ENCODE results near the gene DISC1. TPM values are rescaled to one million over a fixed set of nuclear protein-coding genes. Genes with fewer than 3 reads are reported as not detected.
"Not testable (repeated sequence)": the region's sequence is repeated elsewhere in the genome, so short reads cannot be mapped to it uniquely, and the experiment has no call there.

Gene DISC1
- total RNA-seq, 1 experiment from 2014 or later = 13.5 TPM

- H3K36me3 ChIP-seq (ENCODE audit: control insufficient read depth, insufficient read depth, low read length) = no peaks in the 10 kb centered on the region
- H3K4me1 ChIP-seq = no peaks in the 10 kb centered on the region
- intact Hi-C loops (cut with micrococcal nuclease; ENCODE audit: unreplicated experiment) = no loop called here
- POLR2A ChIA-PET = no interaction called here
- H3K27me3 ChIP-seq (replicated peaks; ENCODE audit: control insufficient read depth, insufficient read depth, low read length) = no peaks in the 10 kb centered on the region
- H3K4me3 ChIP-seq (ENCODE audit: low read depth, low read length) = no peak overlapping the region
- Mint-ChIP-seq H3K27me3 (ENCODE audit: insufficient read depth, unreplicated experiment) (no peaks in the 10 kb centered on the region), H3K36me3 (ENCODE audit: insufficient read depth, unreplicated experiment) (no peaks in the 10 kb centered on the region), H3K4me3 (ENCODE audit: unreplicated experiment) (no peak overlapping the region), H3K9me3 (ENCODE audit: unreplicated experiment) (no peaks in the 10 kb centered on the region), H3K27ac (ENCODE audit: unreplicated experiment) (no peak overlapping the region), H3K4me1 (ENCODE audit: low read depth, unreplicated experiment) (peaks cover 6% of the 10 kb centered on the region)
- DNase-seq = no peak
- CTCF ChIA-PET = no interaction called here
- no peaks in the 10 kb centered on the region for H3K9me3 ChIP-seq
- TF ChIP-seq CTCF (IDR thresholded peaks at IDR 0.05; ENCODE audit: insufficient read depth in 1 of 2, low read depth in 1 of 2, low read length in 1 of 2, severe bottlenecking in 1 of 2, unreplicated experiment in 1 of 2) = no peak
- BruUV-seq (replicated peaks) = no TSS peak
Measured at GRCh38 chr1:231638647-231639046, 12.1 kb downstream of the DISC1 start.

GRCh38 chr1:231639819-231640218 is 13.2 kb downstream of the DISC1 start:
- DNase-seq = no peak
- Mint-ChIP-seq H3K27ac (ENCODE audit: unreplicated experiment) (no peak overlapping the region), H3K27me3 (ENCODE audit: insufficient read depth, unreplicated experiment) (no peaks in the 10 kb centered on the region), H3K4me3 (ENCODE audit: unreplicated experiment) (no peak overlapping the region), H3K9me3 (ENCODE audit: unreplicated experiment) (no peaks in the 10 kb centered on the region), H3K4me1 (ENCODE audit: low read depth, unreplicated experiment) (peaks cover 6% of the 10 kb centered on the region), H3K36me3 (ENCODE audit: insufficient read depth, unreplicated experiment) (no peaks in the 10 kb centered on the region)
- TF ChIP-seq CTCF (IDR thresholded peaks at IDR 0.05; ENCODE audit: insufficient read depth in 1 of 2, low read depth in 1 of 2, low read length in 1 of 2, severe bottlenecking in 1 of 2, unreplicated experiment in 1 of 2) = no peak
- H3K36me3 ChIP-seq (ENCODE audit: control insufficient read depth, insufficient read depth, low read length) = no peaks in the 10 kb centered on the region; the same call in 1 of the 2 replicates
- no peaks in the 10 kb centered on the region for H3K9me3 ChIP-seq
- ChIA-PET CTCF (no interaction called here), POLR2A (no interaction called here)
- BruUV-seq (replicated peaks) = no TSS peak
- H3K27me3 ChIP-seq (replicated peaks; ENCODE audit: control insufficient read depth, insufficient read depth, low read length) = no peaks in the 10 kb centered on the region
- no peaks in the 10 kb centered on the region for H3K4me1 ChIP-seq
- no peak overlapping the region for H3K4me3 ChIP-seq (ENCODE audit: low read depth, low read length)
- intact Hi-C loops (cut with micrococcal nuclease; ENCODE audit: unreplicated experiment) = no loop called here

- H3K9me3 ChIP-seq; intact Hi-C loops (cut with micrococcal nuclease; ENCODE audit: unreplicated experiment); H3K4me3 Mint-ChIP-seq (ENCODE audit: unreplicated experiment); DNase-seq; CTCF ChIA-PET; H3K4me3 ChIP-seq (ENCODE audit: low read depth, low read length); H3K36me3 Mint-ChIP-seq (ENCODE audit: insufficient read depth, unreplicated experiment); H3K4me1 ChIP-seq; BruUV-seq (replicated peaks); H3K9me3 Mint-ChIP-seq (ENCODE audit: unreplicated experiment); H3K27ac Mint-ChIP-seq (ENCODE audit: unreplicated experiment); H3K27me3 Mint-ChIP-seq (ENCODE audit: insufficient read depth, unreplicated experiment); H3K36me3 ChIP-seq (ENCODE audit: control insufficient read depth, insufficient read depth, low read length); H3K27me3 ChIP-seq (replicated peaks; ENCODE audit: control insufficient read depth, insufficient read depth, low read length); H3K4me1 Mint-ChIP-seq (ENCODE audit: low read depth, unreplicated experiment): not testable (repeated sequence)
- POLR2A ChIA-PET = interaction anchor here (0.7 kb wide), 1 partner anchor 84 kb away, joined by 3 read pairs; no protein-coding TSS in a partner anchor
Measured at GRCh38 chr1:231641444-231641843, 14.9 kb downstream of the DISC1 start.

- H3K4me3 Mint-ChIP-seq (ENCODE audit: unreplicated experiment); H3K4me3 ChIP-seq (ENCODE audit: low read depth, low read length); H3K27ac Mint-ChIP-seq (ENCODE audit: unreplicated experiment); intact Hi-C loops (cut with micrococcal nuclease; ENCODE audit: unreplicated experiment); H3K27me3 Mint-ChIP-seq (ENCODE audit: insufficient read depth, unreplicated experiment); H3K36me3 ChIP-seq (ENCODE audit: control insufficient read depth, insufficient read depth, low read length); H3K9me3 ChIP-seq; H3K9me3 Mint-ChIP-seq (ENCODE audit: unreplicated experiment); BruUV-seq (replicated peaks); H3K4me1 Mint-ChIP-seq (ENCODE audit: low read depth, unreplicated experiment); H3K4me1 ChIP-seq; CTCF ChIA-PET; H3K36me3 Mint-ChIP-seq (ENCODE audit: insufficient read depth, unreplicated experiment); DNase-seq; H3K27me3 ChIP-seq (replicated peaks; ENCODE audit: control insufficient read depth, insufficient read depth, low read length): not testable (repeated sequence)
- POLR2A ChIA-PET = interaction anchor here (0.7 kb wide), 1 partner anchor 83 kb away, joined by 3 read pairs; no protein-coding TSS in a partner anchor
Measured at GRCh38 chr1:231642061-231642460, 15.5 kb downstream of the DISC1 start.

Measured in Caco-2 (cell line).